DOHH2 (cell line): ENCODE data around the gene PLCD4.

Experiments
- H3F3A ChIP-seq: fragments of 200-600 bp; sonication (generic), shearing (Covaris generic); 2 replicates; pipeline ENCODE4 v1.6.0; 2016; ENCODE audit warnings: antibody characterized with exemption, mild to moderate bottlenecking; ENCODE audit not compliant: control insufficient read depth, insufficient read depth
- H3K27ac ChIP-seq: fragments of 200-600 bp; sonication (generic); 2 replicates; pipeline ENCODE4 v1.5.1; 2014; ENCODE audit warnings: low read depth, mild to moderate bottlenecking, low read length, moderate library complexity
- H3K27me3 ChIP-seq: fragments of 200-600 bp; sonication (generic); 2 replicates; pipeline ENCODE4 v1.6.1; 2014; ENCODE audit warnings: mild to moderate bottlenecking, low read length, mixed read lengths; ENCODE audit not compliant: control insufficient read depth
- H3K36me3 ChIP-seq: fragments of 200-600 bp; sonication (generic); 2 replicates; pipeline ENCODE4 v1.6.1; 2014; ENCODE audit warnings: mild to moderate bottlenecking, low read length, moderate library complexity, mixed read lengths; ENCODE audit not compliant: control insufficient read depth
- H3K4me1 ChIP-seq: fragments of 200-600 bp; sonication (generic); 2 replicates; pipeline ENCODE4 v1.6.1; 2014; ENCODE audit warnings: mild to moderate bottlenecking, low read length, mixed read lengths; ENCODE audit not compliant: control insufficient read depth
- H3K4me2 ChIP-seq: fragments of 200-600 bp; sonication (generic); 2 replicates; pipeline ENCODE4 v1.6.0; 2014; ENCODE audit warnings: mild to moderate bottlenecking, low read length, moderate library complexity
- H3K4me3 ChIP-seq: fragments of 200-600 bp; sonication (generic); 2 replicates; pipeline ENCODE4 v1.5.1; 2014; ENCODE audit warnings: mild to moderate bottlenecking, low read length, mixed read lengths
- H3K79me2 ChIP-seq: fragments of 200-600 bp; sonication (generic); 2 replicates; pipeline ENCODE4 v1.6.1; 2014; ENCODE audit warnings: mild to moderate bottlenecking, low read length, mixed read lengths; ENCODE audit not compliant: control insufficient read depth
- H3K9me2 ChIP-seq: fragments of 200-600 bp; sonication (generic); replicated peaks from 2 replicates; pipeline ENCODE4 v1.6.1; 2014; ENCODE audit warnings: mild to moderate bottlenecking, low read length, mixed read lengths; ENCODE audit not compliant: control insufficient read depth
- H3K9me3 ChIP-seq: fragments of 200-600 bp; sonication (generic); 2 replicates; pipeline ENCODE4 v1.6.1; 2014; ENCODE audit warnings: antibody characterized with exemption, low read length, mixed read lengths; ENCODE audit not compliant: control insufficient read depth, insufficient read depth
- H4K20me1 ChIP-seq: fragments of 200-600 bp; sonication (generic); 2 replicates; pipeline ENCODE4 v1.6.0; 2014; ENCODE audit warnings: low read depth, mild to moderate bottlenecking, antibody characterized with exemption, low read length, moderate library complexity; ENCODE audit not compliant: control insufficient read depth, insufficient read depth
- CTCF ChIP-seq: fragments of 200-600 bp; sonication (generic); IDR thresholded peaks from one replicate; pipeline ENCODE4 v1.5.1; 2014; ENCODE audit warnings: antibody characterized with exemption, mild to moderate bottlenecking, low read depth, low read length; ENCODE audit not compliant: poor library complexity, severe bottlenecking
- EZH2phosphoT487 ChIP-seq: fragments of 200-600 bp; sonication (generic); IDR thresholded peaks from 2 replicates; pipeline ENCODE4 v1.6.1; 2017; ENCODE audit warnings: borderline replicate concordance, mild to moderate bottlenecking, antibody characterized with exemption, low read length, moderate library complexity, mixed read lengths

The PLCD4 gene

GRCh38 chr2:218570850-218571249 lies 36.8 kb upstream of the PLCD4 start:
- TF ChIP-seq CTCF (no peak), EZH2phosphoT487 (no peak)
- Histone ChIP-seq H3K27ac (no peak overlapping the region), H3K9me2 (no peaks in the 10 kb centered on the region), H3K4me1 (peaks cover 34% of the 10 kb centered on the region), H3K9me3 (no peaks in the 10 kb centered on the region), H3K27me3 (no peaks in the 10 kb centered on the region), H3F3A (no peaks in the 10 kb centered on the region), H3K79me2 (peaks cover 97% of the 10 kb centered on the region), H4K20me1 (peaks cover 10% of the 10 kb centered on the region; the same call in 1 of the 2 replicates), H3K4me2 (peak overlapping the region; percentile 87), H3K36me3 (peaks cover 85% of the 10 kb centered on the region), H3K4me3 (peak overlapping the region; percentile 83)

DNA sequence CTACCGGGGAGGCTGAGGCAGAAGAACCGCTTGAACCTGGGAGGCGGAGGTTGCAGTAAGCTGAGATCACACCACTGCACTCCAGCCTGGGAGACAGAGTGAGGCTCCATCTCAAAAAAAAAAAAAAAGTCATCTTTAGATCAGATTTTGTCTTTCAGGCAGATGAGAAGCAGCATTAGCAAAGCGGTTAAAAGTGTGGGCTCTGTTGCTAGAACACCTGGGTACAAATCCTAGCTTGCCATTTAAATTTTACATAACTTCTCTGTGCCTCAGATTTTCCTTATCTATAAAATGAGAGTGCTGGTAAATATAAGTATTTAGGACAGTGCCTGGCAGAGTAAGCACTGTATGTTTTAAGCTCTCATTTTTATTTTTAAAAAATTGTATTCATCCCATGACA lies 30.8 kb upstream of the PLCD4 start:
- no peak overlapping the region for H3K4me2 ChIP-seq

DNA sequence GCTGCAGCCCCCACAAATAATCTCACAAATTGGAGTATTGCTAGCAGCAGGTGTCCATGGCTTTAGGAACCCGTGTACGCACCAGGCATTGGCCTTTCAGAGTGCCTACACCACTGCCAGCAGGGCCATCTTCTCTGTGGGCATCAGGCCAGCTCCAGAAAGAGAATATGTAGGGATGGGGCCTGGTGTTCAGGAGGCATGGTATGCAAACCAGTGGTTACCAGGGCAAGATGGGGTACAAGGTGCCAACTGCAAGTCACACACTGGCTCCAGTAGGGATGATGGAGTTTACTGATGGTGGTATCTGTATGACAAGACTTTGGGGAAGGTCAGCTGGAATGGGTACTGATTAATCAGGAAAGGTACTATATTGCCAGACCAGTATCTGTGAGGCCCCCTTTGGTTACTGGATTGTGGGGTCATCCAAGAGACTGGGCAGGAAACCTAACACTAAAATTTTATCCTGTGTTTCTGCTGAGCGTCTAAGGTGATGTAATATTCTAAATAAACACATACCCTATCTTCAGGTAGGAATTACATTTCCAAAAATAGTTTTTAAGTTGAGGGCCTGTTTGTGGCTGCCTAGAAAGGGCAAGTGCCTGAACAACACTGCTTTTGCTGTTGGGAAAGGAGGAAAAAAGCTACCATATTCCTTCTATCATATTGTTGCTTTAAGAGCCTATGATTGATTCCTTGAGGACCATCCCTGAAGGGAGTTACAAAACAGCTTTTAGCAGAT lies 30.0 kb upstream of the PLCD4 start:
- Histone ChIP-seq H3K4me3 (no peak overlapping the region), H3K4me1 (no peaks in the 10 kb centered on the region), H3K27me3 (no peaks in the 10 kb centered on the region), H3K79me2 (peaks cover 94% of the 10 kb centered on the region), H3K9me2 (no peaks in the 10 kb centered on the region), H3K27ac (no peak overlapping the region), H4K20me1 (no peaks in the 10 kb centered on the region), H3F3A (no peaks in the 10 kb centered on the region; the same call in 1 of the 2 replicates), H3K9me3 (no peaks in the 10 kb centered on the region), H3K36me3 (peaks cover 86% of the 10 kb centered on the region), H3K4me2 (no peak overlapping the region)
- no peak for TF ChIP-seq EZH2phosphoT487

More for the DNA sequence above, 30.8 kb upstream of the PLCD4 start:
- Histone ChIP-seq H3K27ac (no peak overlapping the region), H3F3A (no peaks in the 10 kb centered on the region; the same call in 1 of the 2 replicates), H3K9me2 (no peaks in the 10 kb centered on the region), H3K36me3 (peaks cover 88% of the 10 kb centered on the region), H4K20me1 (no peaks in the 10 kb centered on the region), H3K79me2 (peaks cover 98% of the 10 kb centered on the region), H3K27me3 (no peaks in the 10 kb centered on the region), H3K4me1 (peaks cover 3% of the 10 kb centered on the region; the same call in 1 of the 2 replicates), H3K4me3 (no peak overlapping the region), H3K9me3 (no peaks in the 10 kb centered on the region)
- TF ChIP-seq EZH2phosphoT487 = no peak
- no peak for TF ChIP-seq CTCF

- Histone ChIP-seq H3K4me1 (no peaks in the 10 kb centered on the region), H4K20me1 (no peaks in the 10 kb centered on the region), H3K9me2 (no peaks in the 10 kb centered on the region), H3K27ac (no peak overlapping the region), H3K9me3 (no peaks in the 10 kb centered on the region), H3K27me3 (no peaks in the 10 kb centered on the region), H3F3A (peaks cover 1% of the 10 kb centered on the region; the same call in 1 of the 2 replicates), H3K4me2 (no peak overlapping the region), H3K4me3 (no peak overlapping the region), H3K79me2 (peaks cover 94% of the 10 kb centered on the region), H3K36me3 (peaks cover 86% of the 10 kb centered on the region)
- TF ChIP-seq CTCF (no peak), EZH2phosphoT487 (no peak)
These were observed 29.3 kb upstream of the PLCD4 start for GRCh38 chr2:218578272-218578877.
